CD14-positive monocyte (primary cell): ENCODE results near the gene FNDC3B. TPM values are rescaled to one million over a fixed set of nuclear protein-coding genes. Genes with fewer than 3 reads are reported as not detected.

Experiments
- DNase-seq, 3 donors: peaks; one replicate each; pipeline ENCODE4 v3.0.0-alpha.2; 2011 to 2022
- H2AFZ ChIP-seq: 2 replicates; pipeline ENCODE4 v1.6.0; 2012; ENCODE audit warnings: mild to moderate bottlenecking, low read depth, low read length, inconsistent platforms; ENCODE audit not compliant: insufficient read depth, poor library complexity, severe bottlenecking
- H3K27ac ChIP-seq, 2 donors: 1 replicate in 1 of 2; 2 replicates in 1 of 2; pipeline ENCODE4 v1.5.1; 2012 to 2013; ENCODE audit warnings: low read length in 2 of 2, control low read depth in 1 of 2, inconsistent platforms in 1 of 2, low read depth in 1 of 2, mild to moderate bottlenecking in 1 of 2
- H3K27me3 ChIP-seq, 2 donors: one replicate each; pipeline versions ENCODE4 v1.6.0 to v1.6.1; 2011 to 2013; ENCODE audit warnings: low read length in 2 of 2; ENCODE audit not compliant: control insufficient read depth in 2 of 2, insufficient read depth in 2 of 2
- H3K36me3 ChIP-seq, 2 donors: replicated peaks in 1 of 2; 1 replicate in 1 of 2; 2 replicates in 1 of 2; pipeline versions ENCODE4 v1.5.1 to v1.6.1; 2012 to 2013; ENCODE audit warnings: low read length in 2 of 2, control low read depth in 1 of 2, inconsistent platforms in 1 of 2, mild to moderate bottlenecking in 1 of 2; ENCODE audit not compliant: insufficient read depth in 2 of 2, control insufficient read depth in 1 of 2
- H3K4me1 ChIP-seq, 2 donors: 1 replicate in 1 of 2; 2 replicates in 1 of 2; pipeline versions ENCODE4 v1.5.1 to v1.6.1; 2012 to 2013; ENCODE audit warnings: low read length in 2 of 2, control low read depth in 1 of 2, inconsistent platforms in 1 of 2, mild to moderate bottlenecking in 1 of 2, moderate library complexity in 1 of 2; ENCODE audit not compliant: insufficient read depth in 2 of 2, control insufficient read depth in 1 of 2
- H3K4me2 ChIP-seq: replicated peaks from 2 replicates; pipeline ENCODE3; 2012; ENCODE audit warnings: low read length, moderate library complexity, mild to moderate bottlenecking; ENCODE audit not compliant: poor library complexity, severe bottlenecking; ENCODE audit errors: extremely low read depth
- H3K4me3 ChIP-seq, 3 experiments: fragments of 200-600 bp in 1 of 3; sonication (generic) in 1 of 3; replicated peaks in 1 of 3; 1 replicate in 2 of 3; 2 replicates in 1 of 3; pipeline ENCODE4 v1.5.1; 2011 to 2013; ENCODE audit warnings: low read length in 3 of 3, mild to moderate bottlenecking in 3 of 3, control low read depth in 2 of 3, low read depth in 2 of 3, inconsistent platforms in 1 of 3, moderate library complexity in 1 of 3
- H3K79me2 ChIP-seq: 2 replicates; pipeline ENCODE4 v1.6.0; 2012; ENCODE audit warnings: mild to moderate bottlenecking, control low read depth, inconsistent platforms, low read length, moderate library complexity; ENCODE audit not compliant: insufficient read depth
- H3K9ac ChIP-seq: 2 replicates; pipeline ENCODE4 v1.6.0; 2017; ENCODE audit warnings: low read length, mild to moderate bottlenecking; ENCODE audit not compliant: insufficient read depth, poor library complexity, severe bottlenecking
- H3K9me3 ChIP-seq, 2 donors: replicated peaks in 1 of 2; 1 replicate in 1 of 2; 2 replicates in 1 of 2; pipeline versions ENCODE4 v1.5.1 to v1.6.1; 2012 to 2013; ENCODE audit warnings: low read length in 2 of 2, control low read depth in 1 of 2; ENCODE audit not compliant: control insufficient read depth in 1 of 2, insufficient read depth in 1 of 2
- H4K20me1 ChIP-seq: 2 replicates; pipeline ENCODE4 v1.6.0; 2012; ENCODE audit warnings: mild to moderate bottlenecking, low read length, control low read depth, moderate library complexity; ENCODE audit not compliant: insufficient read depth
- H3K27ac Mint-ChIP-seq, 7 donors: one replicate each; pipeline ENCODE4 v1.8.0; 2020; ENCODE audit warnings: mild to moderate bottlenecking in 7 of 7, mixed read lengths in 7 of 7, moderate library complexity in 6 of 7, inconsistent platforms in 2 of 7
- H3K27me3 Mint-ChIP-seq, 3 donors: one replicate each; pipeline ENCODE4 v1.8.0; 2021 to 2022; ENCODE audit warnings: low read depth in 3 of 3, mild to moderate bottlenecking in 3 of 3, mixed read lengths in 3 of 3, moderate library complexity in 3 of 3, inconsistent platforms in 1 of 3
- H3K36me3 Mint-ChIP-seq, 2 donors: one replicate each; pipeline ENCODE4 v1.8.0; 2020; ENCODE audit warnings: mixed read lengths in 2 of 2, inconsistent platforms in 1 of 2, mild to moderate bottlenecking in 1 of 2
- H3K4me1 Mint-ChIP-seq: one replicate; pipeline ENCODE4 v1.8.0; 2020; ENCODE audit warnings: mild to moderate bottlenecking, mixed read lengths
- H3K4me3 Mint-ChIP-seq, 2 donors: one replicate each; pipeline ENCODE4 v1.8.0; 2020; ENCODE audit warnings: mild to moderate bottlenecking in 2 of 2, mixed read lengths in 2 of 2, moderate library complexity in 1 of 2
- H3K9me3 Mint-ChIP-seq, 7 donors: one replicate each; pipeline ENCODE4 v1.8.0; 2020 to 2022; ENCODE audit warnings: mixed read lengths in 7 of 7, mild to moderate bottlenecking in 6 of 7, moderate library complexity in 6 of 7, inconsistent platforms in 2 of 7
- CTCF ChIP-seq: fragments of 200-600 bp; IDR thresholded peaks from one replicate; pipeline ENCODE4 v1.8.0; 2022; ENCODE audit warnings: antibody characterized with exemption, mild to moderate bottlenecking
- WGBS: methylation state at CpG from one replicate; pipeline ENCODE4 v1.1.5; 2013; ENCODE audit warnings: missing lambda C conversion rate; ENCODE audit not compliant: insufficient coverage; 5-methylcytosine and 5-hydroxymethylcytosine counted together
- intact Hi-C, 2 donors: fragments of 100-400 bp; cut with micrococcal nuclease; formaldehyde crosslinking; loops; one replicate each; pipeline versions ENCODE4 v1.15.0 to v1.15.1; 2023
- polyA plus RNA-seq, 3 donors: library from polyadenylated mRNA; depleted of rRNA in 1 of 3; unstranded in 2 of 3; stranded (reverse) in 1 of 3; fragments of 300-500 nt in 2 of 3; fragments of >200 nt in 1 of 3; fragmentation: Illumina TruSeq in 2 of 3; gene quantifications; 1 replicate in 2 of 3; 2 replicates in 1 of 3; pipeline ENCODE4 v1.2.3, GENCODE V29; 2012 to 2021

The FNDC3B gene
- polyA plus RNA-seq, 3 donors: 19.6 to 36.1 (median 25.7) TPM

- H4K20me1 ChIP-seq: no peaks in the 10 kb centered on the region
- H3K4me3 ChIP-seq: no peak overlapping the region
- Mint-ChIP-seq H3K4me3 (no peak overlapping the region), H3K27ac (no peak overlapping the region), H3K4me1 (no peaks in the 10 kb centered on the region), H3K36me3 (peaks cover 55 to 80% of the 10 kb centered on the region in 2 donors), H3K9me3 (peaks cover 0 to 3% (median 0%) of the 10 kb centered on the region in 7 donors), H3K27me3 (peaks cover 0 to 5% (median 0%) of the 10 kb centered on the region in 3 donors)
- DNase-seq: no peak
- H3K4me1 ChIP-seq: no peaks in the 10 kb centered on the region
- H3K27me3 ChIP-seq: no peaks in the 10 kb centered on the region
- H3K9me3 ChIP-seq: no peaks in the 10 kb centered on the region
- no peak for TF ChIP-seq CTCF
- 100% methylated on average over 1 of the region's 4 CpGs for WGBS
- H3K27ac ChIP-seq: no peak overlapping the region
- no peak overlapping the region for H3K9ac ChIP-seq
- intact Hi-C loops: no loop called here
- H3K36me3 ChIP-seq: peaks cover 49 to 79% of the 10 kb centered on the region in 2 donors
- H3K4me2 ChIP-seq: no peak overlapping the region
- H2AFZ ChIP-seq: no peak overlapping the region
- H3K79me2 ChIP-seq: no peaks in the 10 kb centered on the region
These were observed 359.1 kb downstream of the FNDC3B start for GRCh38 chr3:172398484-172398883.

- no peaks in the 10 kb centered on the region for H3K27me3 ChIP-seq
- no peak overlapping the region for H3K4me2 ChIP-seq
- H3K27ac Mint-ChIP-seq: no peak overlapping the region
- no peaks in the 10 kb centered on the region for H3K79me2 ChIP-seq
- peaks cover 42 to 50% of the 10 kb centered on the region in 2 donors for H3K36me3 Mint-ChIP-seq
- no CpG with 5 or more reads among the region's 2 CpGs for WGBS
- H3K27me3 Mint-ChIP-seq: peaks cover 0 to 4% (median 0%) of the 10 kb centered on the region in 3 donors
- DNase-seq: no peak
- no peaks in the 10 kb centered on the region for H3K4me1 ChIP-seq
- intact Hi-C loops: no loop called here
- H3K27ac ChIP-seq: no peak overlapping the region
- no peaks in the 10 kb centered on the region for H3K9me3 ChIP-seq
- H3K4me1 Mint-ChIP-seq: no peaks in the 10 kb centered on the region
- peaks cover 0 to 3% (median 0%) of the 10 kb centered on the region in 7 donors for H3K9me3 Mint-ChIP-seq
- H2AFZ ChIP-seq: no peak overlapping the region
- no peak for TF ChIP-seq CTCF
- H3K4me3 Mint-ChIP-seq: no peak overlapping the region
- peaks cover 29 to 50% of the 10 kb centered on the region in 2 donors for H3K36me3 ChIP-seq
- H3K9ac ChIP-seq: no peak overlapping the region
- H3K4me3 ChIP-seq: no peak overlapping the region
- no peaks in the 10 kb centered on the region for H4K20me1 ChIP-seq
These were observed 362.7 kb downstream of the FNDC3B start for GRCh38 chr3:172402090-172402489.
